Dedifferentiated amniotic fluid mesenchymal stem cell (primary cell): ENCODE measurements around the gene COL28A1.
A peak's percentile ranks its signal among the peaks of the same experiment; 100 is the strongest.
"Not testable (repeated sequence)": the region's sequence is repeated elsewhere in the genome, so short reads cannot be mapped to it uniquely, and the experiment has no call there.

Source experiments
- DNase-seq: peaks from one replicate; pipeline ENCODE4 v3.0.0-alpha.2; 2016; ENCODE audit errors: extremely low spot score

The COL28A1 gene

GRCh38 chr7:7561591-7561990 is 25.9 kb upstream of the COL28A1 start:
- not testable (repeated sequence) for DNase-seq

GRCh38 chr7:7557252-7557651 is 21.6 kb upstream of the COL28A1 start:
- DNase-seq, result no peak

- DNase-seq, result no peak
These were observed 21.2 kb upstream of the COL28A1 start for GRCh38 chr7:7556852-7557251.

- no peak for DNase-seq
These were observed 19.2 kb upstream of the COL28A1 start for GRCh38 chr7:7554649-7555575.

GRCh38 chr7:7554021-7554432 is 18.4 kb upstream of the COL28A1 start:
- DNase-seq, result peak; percentile 44

GRCh38 chr7:7553386-7553785 is 17.7 kb upstream of the COL28A1 start:
- no peak for DNase-seq

GRCh38 chr7:7552199-7552598 is 16.5 kb upstream of the COL28A1 start:
- DNase-seq, result no peak

- DNase-seq, result no peak
These were observed 15.0 kb upstream of the COL28A1 start for GRCh38 chr7:7550663-7551062.

- DNase-seq, result no peak
These were observed 12.7 kb upstream of the COL28A1 start for GRCh38 chr7:7548407-7548806.

GRCh38 chr7:7542251-7542835 is 6.7 kb upstream of the COL28A1 start:
- no peak for DNase-seq

- no peak for DNase-seq
These were observed 4.0 kb upstream of the COL28A1 start for GRCh38 chr7:7539711-7540110.

GRCh38 chr7:7539152-7539551 is 3.5 kb upstream of the COL28A1 start:
- DNase-seq, result no peak

- DNase-seq, result no peak
These were observed 2.0 kb upstream of the COL28A1 start for GRCh38 chr7:7537711-7538110.

GRCh38 chr7:7536396-7537019 is 835 bp upstream of the COL28A1 start:
- no peak for DNase-seq

- DNase-seq, result no peak
These were observed 1.7 kb downstream of the COL28A1 start for GRCh38 chr7:7533831-7534430.

GRCh38 chr7:7529328-7529727 is 6.3 kb downstream of the COL28A1 start:
- DNase-seq, result no peak

GRCh38 chr7:7527047-7527446 is 8.6 kb downstream of the COL28A1 start:
- no peak for DNase-seq

GRCh38 chr7:7526006-7526405 is 9.7 kb downstream of the COL28A1 start:
- DNase-seq, result no peak

GRCh38 chr7:7524121-7524520 is 11.6 kb downstream of the COL28A1 start:
- DNase-seq, result no peak

- DNase-seq, result no peak
These were observed 13.3 kb downstream of the COL28A1 start for GRCh38 chr7:7522421-7522820.

GRCh38 chr7:7521259-7521658 is 14.4 kb downstream of the COL28A1 start:
- DNase-seq, result no peak

GRCh38 chr7:7519528-7519927 is 16.1 kb downstream of the COL28A1 start:
- no peak for DNase-seq
